H1 (cell line): ENCODE data around the gene TIFAB. TPM values are rescaled to one million over a fixed set of nuclear protein-coding genes. Genes with fewer than 3 reads are reported as not detected.

Experiments
- ASH2L ChIP-seq: fragments of 200-600, 300-600 bp; sonication (generic); IDR thresholded peaks from one replicate; pipeline ENCODE4 v1.7.1; 2017; ENCODE audit warnings: low read length
- CBX5 ChIP-seq: fragments of 300-800, 300-1000 bp; sonication (generic); IDR thresholded peaks from 2 replicates; pipeline ENCODE4 v1.7.1; 2016; ENCODE audit warnings: antibody characterized with exemption, low read length, low read depth
- CBX8 ChIP-seq: fragments of 300-800, 300-1000 bp; sonication (generic); IDR thresholded peaks from 2 replicates; pipeline ENCODE4 v1.7.1; 2016; ENCODE audit warnings: low read depth, low read length, borderline replicate concordance
- polyA plus RNA-seq, 7 experiments: library from polyadenylated mRNA; depleted of rRNA in 3 of 7; stranded (reverse) in 5 of 7; unstranded in 2 of 7; fragments of >200 nt in 5 of 7; fragments of 200-250 nt in 2 of 7; gene quantifications; 1 replicate in 5 of 7; 2 replicates in 1 of 7; 4 replicates in 1 of 7; pipeline versions ENCODE4 v1.2.1 to v1.2.3, GENCODE V29; 2011 to 2013; ENCODE audit warnings: missing spikeins in 2 of 7, mixed read lengths in 2 of 7
- total RNA-seq: library from RNA; stranded (reverse); fragmentation: NEBNext Ultra II Directional; extraction: Animal tissue kit (Norgen Biotek cat#: 25700); gene quantifications from 2 replicates; pipeline ENCODE4 v1.2.1, GENCODE V29; 2021
- TF ChIP-seq, protein P1 (sequence below), 3 experiments: IDR thresholded peaks; 1 replicate in 2 of 3; 2 replicates in 1 of 3; pipeline versions ENCODE4 v1.5.1 to v1.6.1; 2011; ENCODE audit warnings: low read length in 3 of 3, mild to moderate bottlenecking in 3 of 3, inconsistent platforms in 2 of 3, low read depth in 1 of 3, moderate library complexity in 1 of 3; ENCODE audit not compliant: insufficient read depth in 1 of 3; ENCODE audit errors: control extremely low read depth in 1 of 3

The TIFAB gene
- total and polyA plus RNA-seq, 2 of the 8 experiments (the other 6 are each of a cell fraction or from before 2014, with no cell fraction given), result not detected

GRCh38 chr5:135498637-135498995, 46.5 kb upstream of the TIFAB start (continued):
- TF ChIP-seq ASH2L (no peak), CBX8 (no peak), CBX5 (no peak)
- TF ChIP-seq, protein P1, sequence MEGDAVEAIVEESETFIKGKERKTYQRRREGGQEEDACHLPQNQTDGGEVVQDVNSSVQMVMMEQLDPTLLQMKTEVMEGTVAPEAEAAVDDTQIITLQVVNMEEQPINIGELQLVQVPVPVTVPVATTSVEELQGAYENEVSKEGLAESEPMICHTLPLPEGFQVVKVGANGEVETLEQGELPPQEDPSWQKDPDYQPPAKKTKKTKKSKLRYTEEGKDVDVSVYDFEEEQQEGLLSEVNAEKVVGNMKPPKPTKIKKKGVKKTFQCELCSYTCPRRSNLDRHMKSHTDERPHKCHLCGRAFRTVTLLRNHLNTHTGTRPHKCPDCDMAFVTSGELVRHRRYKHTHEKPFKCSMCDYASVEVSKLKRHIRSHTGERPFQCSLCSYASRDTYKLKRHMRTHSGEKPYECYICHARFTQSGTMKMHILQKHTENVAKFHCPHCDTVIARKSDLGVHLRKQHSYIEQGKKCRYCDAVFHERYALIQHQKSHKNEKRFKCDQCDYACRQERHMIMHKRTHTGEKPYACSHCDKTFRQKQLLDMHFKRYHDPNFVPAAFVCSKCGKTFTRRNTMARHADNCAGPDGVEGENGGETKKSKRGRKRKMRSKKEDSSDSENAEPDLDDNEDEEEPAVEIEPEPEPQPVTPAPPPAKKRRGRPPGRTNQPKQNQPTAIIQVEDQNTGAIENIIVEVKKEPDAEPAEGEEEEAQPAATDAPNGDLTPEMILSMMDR (IDR thresholded peaks at IDR 0.05; ENCODE audit: control extremely low read depth in 1 of 3, insufficient read depth in 1 of 3, low read depth in 1 of 3, low read length in 3 of 3), result no peak
